ENCODE results near the gene RAD51B.

DNA sequence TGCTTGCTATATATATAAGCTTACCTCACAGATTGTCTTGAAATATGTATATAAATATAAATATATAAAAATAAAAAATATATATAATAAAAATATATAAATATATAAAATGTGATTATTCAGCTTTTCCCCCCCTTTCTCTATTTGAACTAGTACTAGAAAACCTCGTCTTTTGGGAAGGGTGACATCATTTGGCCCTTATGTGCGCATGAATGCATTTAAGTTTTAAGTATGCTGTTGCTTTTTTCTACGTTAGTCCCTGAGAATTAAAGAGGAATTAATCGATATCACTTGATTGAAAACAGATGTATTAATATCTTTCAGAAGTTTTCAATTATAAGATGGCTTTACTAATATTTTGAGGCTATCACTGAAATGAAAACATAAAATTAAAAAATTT, 69.9 kb downstream of the RAD51B start:
- TF ChIP-seq, protein P1, sequence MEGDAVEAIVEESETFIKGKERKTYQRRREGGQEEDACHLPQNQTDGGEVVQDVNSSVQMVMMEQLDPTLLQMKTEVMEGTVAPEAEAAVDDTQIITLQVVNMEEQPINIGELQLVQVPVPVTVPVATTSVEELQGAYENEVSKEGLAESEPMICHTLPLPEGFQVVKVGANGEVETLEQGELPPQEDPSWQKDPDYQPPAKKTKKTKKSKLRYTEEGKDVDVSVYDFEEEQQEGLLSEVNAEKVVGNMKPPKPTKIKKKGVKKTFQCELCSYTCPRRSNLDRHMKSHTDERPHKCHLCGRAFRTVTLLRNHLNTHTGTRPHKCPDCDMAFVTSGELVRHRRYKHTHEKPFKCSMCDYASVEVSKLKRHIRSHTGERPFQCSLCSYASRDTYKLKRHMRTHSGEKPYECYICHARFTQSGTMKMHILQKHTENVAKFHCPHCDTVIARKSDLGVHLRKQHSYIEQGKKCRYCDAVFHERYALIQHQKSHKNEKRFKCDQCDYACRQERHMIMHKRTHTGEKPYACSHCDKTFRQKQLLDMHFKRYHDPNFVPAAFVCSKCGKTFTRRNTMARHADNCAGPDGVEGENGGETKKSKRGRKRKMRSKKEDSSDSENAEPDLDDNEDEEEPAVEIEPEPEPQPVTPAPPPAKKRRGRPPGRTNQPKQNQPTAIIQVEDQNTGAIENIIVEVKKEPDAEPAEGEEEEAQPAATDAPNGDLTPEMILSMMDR (IDR thresholded peaks at IDR 0.05), result no peak
- TF ChIP-seq POLR2A (IDR thresholded peaks at IDR 0.05), result no peak

All from tibial nerve (tissue), 3 donors.